Lung (tissue), 12 donors: ENCODE data around the gene RSPO4. TPM values are rescaled to one million over a fixed set of nuclear protein-coding genes. Genes with fewer than 3 reads are reported as not detected.

Source experiments
- ATAC-seq: fragments of 200-7000 bp; cut with Tn5 transposase; one replicate; pipeline ENCODE4 v1.9.1; 2020; ENCODE audit warnings: moderate number of reproducible peaks; ENCODE audit not compliant: insufficient read depth, low FRiP score
- DNase-seq, 3 donors: peaks; one replicate each; pipeline ENCODE4 v3.0.0-alpha.2; 2013 to 2017
- H3K27ac ChIP-seq, 2 donors: one replicate each; pipeline ENCODE4 v1.5.1; 2013; ENCODE audit warnings: mild to moderate bottlenecking in 2 of 2, moderate library complexity in 2 of 2, control low read depth in 1 of 2, inconsistent platforms in 1 of 2, low read depth in 1 of 2, low read length in 1 of 2
- H3K27me3 ChIP-seq, 3 donors: one replicate each; pipeline ENCODE4 v1.5.1; 2013; ENCODE audit warnings: low read length in 2 of 3; ENCODE audit not compliant: control insufficient read depth in 3 of 3, insufficient read depth in 3 of 3
- H3K36me3 ChIP-seq, 4 donors: one replicate each; pipeline ENCODE4 v1.5.1; 2013; ENCODE audit warnings: low read length in 4 of 4, mild to moderate bottlenecking in 1 of 4, moderate library complexity in 1 of 4; ENCODE audit not compliant: control insufficient read depth in 4 of 4, insufficient read depth in 4 of 4
- H3K4me1 ChIP-seq, 5 donors: one replicate each; pipeline ENCODE4 v1.5.1; 2013; ENCODE audit warnings: low read length in 5 of 5, mild to moderate bottlenecking in 2 of 5, moderate library complexity in 1 of 5; ENCODE audit not compliant: control insufficient read depth in 5 of 5, insufficient read depth in 5 of 5
- H3K4me3 ChIP-seq: one replicate; pipeline ENCODE4 v1.5.1; 2013; ENCODE audit warnings: mild to moderate bottlenecking, control low read depth, moderate library complexity
- H3K9ac ChIP-seq, 2 donors: one replicate each; pipeline ENCODE4 v1.5.1; 2013; ENCODE audit warnings: low read length in 2 of 2, control low read depth in 1 of 2; ENCODE audit not compliant: insufficient read depth in 1 of 2
- H3K9me3 ChIP-seq, 4 donors: one replicate each; pipeline ENCODE4 v1.5.1; 2013; ENCODE audit warnings: low read length in 3 of 4, mild to moderate bottlenecking in 1 of 4, moderate library complexity in 1 of 4; ENCODE audit not compliant: control insufficient read depth in 4 of 4, insufficient read depth in 3 of 4
- WGBS, 2 donors: extraction: QIAGEN DNeasy Blood & Tissue Kit; methylation state at CpG; one replicate each; pipeline ENCODE4 v1.1.7; 2013; 5-methylcytosine and 5-hydroxymethylcytosine counted together
- polyA plus RNA-seq, 2 donors: library from polyadenylated mRNA; stranded (reverse); fragments of 200-250 nt; gene quantifications; one replicate each; pipeline ENCODE4 v1.2.1, GENCODE V29; 2013
- total RNA-seq, 2 donors: library from RNA; depleted of rRNA in 1 of 2; stranded (reverse); fragments of >200 nt in 1 of 2; gene quantifications; one replicate each; pipeline ENCODE4 v1.2.1, GENCODE V29; 2014 to 2021
- TF ChIP-seq, protein P1 (sequence below): IDR thresholded peaks from 2 replicates; pipeline ENCODE4 v1.5.1; 2012; ENCODE audit warnings: mild to moderate bottlenecking; ENCODE audit errors: control extremely low read depth, extremely low read depth
- donor health status: control.
- donor health status: control.
- donor health status: Bipolar disorder and iron deficiency.
- donor health status: healthy.
- donor health status: DM: yes; HTN: yes; CAD: no.

Gene RSPO4
- total and polyA plus RNA-seq, 4 donors = 1.00 to 7.4 (median 2.5) TPM

DNA sequence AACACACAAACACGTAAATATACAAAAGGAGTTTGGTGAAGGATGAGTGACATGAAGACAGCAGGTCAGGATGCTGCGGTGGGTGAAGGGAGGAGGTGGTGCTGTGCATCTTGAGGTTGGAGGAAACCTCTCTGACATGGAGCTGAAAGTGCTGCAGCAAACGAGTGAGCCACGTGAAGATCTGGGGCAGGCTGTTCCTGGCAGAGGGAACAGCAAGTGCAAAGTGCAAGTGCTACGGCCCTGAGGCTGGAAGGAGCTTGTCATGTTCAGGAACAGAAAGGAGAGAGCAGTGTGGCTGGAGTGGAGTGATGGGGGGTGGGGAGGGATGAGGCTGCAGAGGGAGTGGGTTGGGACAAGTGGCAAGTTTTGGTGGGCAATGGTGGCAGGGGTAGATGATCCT is 61.2 kb downstream of the RSPO4 start:
- TF ChIP-seq, protein P1, sequence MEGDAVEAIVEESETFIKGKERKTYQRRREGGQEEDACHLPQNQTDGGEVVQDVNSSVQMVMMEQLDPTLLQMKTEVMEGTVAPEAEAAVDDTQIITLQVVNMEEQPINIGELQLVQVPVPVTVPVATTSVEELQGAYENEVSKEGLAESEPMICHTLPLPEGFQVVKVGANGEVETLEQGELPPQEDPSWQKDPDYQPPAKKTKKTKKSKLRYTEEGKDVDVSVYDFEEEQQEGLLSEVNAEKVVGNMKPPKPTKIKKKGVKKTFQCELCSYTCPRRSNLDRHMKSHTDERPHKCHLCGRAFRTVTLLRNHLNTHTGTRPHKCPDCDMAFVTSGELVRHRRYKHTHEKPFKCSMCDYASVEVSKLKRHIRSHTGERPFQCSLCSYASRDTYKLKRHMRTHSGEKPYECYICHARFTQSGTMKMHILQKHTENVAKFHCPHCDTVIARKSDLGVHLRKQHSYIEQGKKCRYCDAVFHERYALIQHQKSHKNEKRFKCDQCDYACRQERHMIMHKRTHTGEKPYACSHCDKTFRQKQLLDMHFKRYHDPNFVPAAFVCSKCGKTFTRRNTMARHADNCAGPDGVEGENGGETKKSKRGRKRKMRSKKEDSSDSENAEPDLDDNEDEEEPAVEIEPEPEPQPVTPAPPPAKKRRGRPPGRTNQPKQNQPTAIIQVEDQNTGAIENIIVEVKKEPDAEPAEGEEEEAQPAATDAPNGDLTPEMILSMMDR = no peak
- Histone ChIP-seq H3K27me3 (peaks cover 0 to 3% (median 0%) of the 10 kb centered on the region in 3 donors), H3K9ac (no peak overlapping the region), H3K9me3 (peaks cover 0 to 4% (median 0%) of the 10 kb centered on the region in 4 donors), H3K4me1 (no peaks in the 10 kb centered on the region), H3K4me3 (no peak overlapping the region), H3K36me3 (no peaks in the 10 kb centered on the region), H3K27ac (no peak overlapping the region)
- WGBS, 2 donors = 70 to 80% methylated on average over 5 of the region's 5 CpGs
- ATAC-seq (no peak), DNase-seq (no peak)

DNA sequence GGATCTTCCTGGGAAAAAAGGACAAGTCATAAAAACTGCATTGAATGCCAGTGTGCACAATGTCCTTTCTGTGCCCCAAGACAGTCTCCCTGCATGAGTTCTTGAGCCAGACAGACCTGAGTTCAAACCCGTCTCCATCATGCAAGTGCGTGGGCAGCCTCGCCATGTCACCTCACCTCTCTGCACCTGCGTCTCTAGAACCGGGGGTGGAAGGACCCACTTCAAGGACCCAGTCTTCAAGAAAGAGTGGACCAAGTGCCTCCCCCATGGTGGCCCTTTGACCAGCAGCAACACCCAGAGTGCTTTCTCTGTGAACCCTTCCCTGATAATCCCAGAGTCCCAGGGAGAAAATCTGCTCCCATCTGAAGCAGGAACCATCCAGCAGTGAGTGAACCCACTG is 62.5 kb downstream of the RSPO4 start:
- no peak overlapping the region for H3K4me3 ChIP-seq
- TF ChIP-seq, protein P1 = no peak
- H3K36me3 ChIP-seq = no peaks in the 10 kb centered on the region
- no peak overlapping the region for H3K27ac ChIP-seq
- H3K9ac ChIP-seq = no peak overlapping the region
- DNase-seq = no peak
- H3K4me1 ChIP-seq = no peaks in the 10 kb centered on the region
- H3K27me3 ChIP-seq = peaks cover 0 to 3% (median 0%) of the 10 kb centered on the region in 3 donors
- 92 to 96% methylated on average over 5 of the region's 5 CpGs for WGBS, 2 donors
- ATAC-seq = no peak
- peaks cover 0 to 4% (median 0%) of the 10 kb centered on the region in 4 donors for H3K9me3 ChIP-seq

DNA sequence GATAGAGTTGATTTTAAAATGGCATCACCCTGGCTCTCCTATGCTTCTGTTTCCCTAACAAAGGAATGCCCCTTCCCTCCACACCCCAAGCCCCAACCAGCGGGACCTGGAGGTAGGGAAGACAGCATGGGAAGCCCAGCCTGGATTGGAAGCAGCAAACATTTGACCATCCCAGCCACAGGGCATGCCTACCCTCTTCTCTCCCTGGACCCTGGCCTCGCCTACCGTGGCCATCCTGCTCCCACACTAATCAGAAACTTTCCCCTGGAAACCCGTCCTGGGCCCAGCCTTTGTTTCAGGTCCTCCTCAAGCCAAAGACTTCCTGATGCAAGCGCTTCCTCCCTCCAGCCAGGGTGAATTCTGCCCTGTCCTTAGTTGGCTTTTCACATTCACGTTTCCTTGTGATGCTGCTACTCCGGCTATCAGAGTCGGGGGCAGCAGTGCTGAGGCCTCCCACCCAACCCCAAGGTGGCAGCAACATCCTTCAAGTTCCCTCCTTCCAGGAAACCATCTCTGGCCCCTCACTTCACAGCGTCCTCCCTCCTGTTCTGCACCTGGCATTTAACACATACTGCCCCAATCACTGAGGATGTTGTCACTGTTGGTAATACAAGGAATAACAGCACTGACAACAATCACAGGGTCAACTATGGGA is 67.8 kb downstream of the RSPO4 start:
- H3K27me3 ChIP-seq = no peaks in the 10 kb centered on the region
- TF ChIP-seq, protein P1 = no peak
- no peak overlapping the region for H3K9ac ChIP-seq
- peaks cover 0 to 8% (median 5%) of the 10 kb centered on the region in 4 donors for H3K9me3 ChIP-seq
- H3K36me3 ChIP-seq = no peaks in the 10 kb centered on the region
- ATAC-seq (no peak), DNase-seq (no peak)
- H3K4me1 ChIP-seq = no peaks in the 10 kb centered on the region
- WGBS, 2 donors = 62 to 63% methylated on average over 9 of the region's 9 CpGs
- no peak overlapping the region for H3K4me3 ChIP-seq
- H3K27ac ChIP-seq = no peak overlapping the region

DNA sequence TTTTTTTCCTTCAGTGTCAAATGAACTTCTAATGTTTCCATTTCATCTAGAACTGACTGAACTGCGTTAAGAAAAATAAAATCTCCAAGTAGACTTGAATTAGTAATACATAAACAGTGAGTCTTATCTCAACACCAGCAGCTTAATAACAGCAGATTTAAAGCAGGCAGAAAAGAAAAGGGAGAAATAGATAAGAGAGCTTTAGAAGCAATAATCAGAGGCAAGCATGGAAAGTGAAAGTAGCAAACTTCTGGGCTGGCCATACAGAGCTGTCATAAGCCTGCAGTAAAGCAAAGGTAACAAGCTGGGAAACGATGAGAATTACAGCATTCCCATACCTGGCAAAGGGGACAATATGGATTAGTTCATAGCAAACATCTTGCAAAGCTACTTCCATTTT is 69.1 kb downstream of the RSPO4 start:
- Histone ChIP-seq H3K4me1 (no peaks in the 10 kb centered on the region), H3K4me3 (no peak overlapping the region), H3K9ac (no peak overlapping the region), H3K27ac (no peak overlapping the region), H3K9me3 (peaks cover 0 to 8% (median 5%) of the 10 kb centered on the region in 4 donors), H3K27me3 (no peaks in the 10 kb centered on the region), H3K36me3 (no peaks in the 10 kb centered on the region)
- ATAC-seq = no peak
- WGBS, 2 donors = 91 to 92% methylated on average over 2 of the region's 2 CpGs
- DNase-seq = no peak
- TF ChIP-seq, protein P1 = no peak
